ENCODE measurements around the gene CTBP2.

Gene CTBP2

GRCh38 chr10:125015356-125015944 lies 144.9 kb downstream of the CTBP2 start:
- TF ChIP-seq ZFX (IDR thresholded peaks at IDR 0.05) (no peak), CTCF (conservative IDR thresholded peaks at IDR 0.05) (no peak)
- peak overlapping the region; percentile 29 for H3K27ac ChIP-seq

- TF ChIP-seq ZFX (IDR thresholded peaks at IDR 0.05): no peak
- TF ChIP-seq CTCF (conservative IDR thresholded peaks at IDR 0.05): no peak
- H3K27ac ChIP-seq: peak overlapping the region; percentile 31
Observed at GRCh38 chr10:125014836-125015355, 145.5 kb downstream of the CTBP2 start.

DNA sequence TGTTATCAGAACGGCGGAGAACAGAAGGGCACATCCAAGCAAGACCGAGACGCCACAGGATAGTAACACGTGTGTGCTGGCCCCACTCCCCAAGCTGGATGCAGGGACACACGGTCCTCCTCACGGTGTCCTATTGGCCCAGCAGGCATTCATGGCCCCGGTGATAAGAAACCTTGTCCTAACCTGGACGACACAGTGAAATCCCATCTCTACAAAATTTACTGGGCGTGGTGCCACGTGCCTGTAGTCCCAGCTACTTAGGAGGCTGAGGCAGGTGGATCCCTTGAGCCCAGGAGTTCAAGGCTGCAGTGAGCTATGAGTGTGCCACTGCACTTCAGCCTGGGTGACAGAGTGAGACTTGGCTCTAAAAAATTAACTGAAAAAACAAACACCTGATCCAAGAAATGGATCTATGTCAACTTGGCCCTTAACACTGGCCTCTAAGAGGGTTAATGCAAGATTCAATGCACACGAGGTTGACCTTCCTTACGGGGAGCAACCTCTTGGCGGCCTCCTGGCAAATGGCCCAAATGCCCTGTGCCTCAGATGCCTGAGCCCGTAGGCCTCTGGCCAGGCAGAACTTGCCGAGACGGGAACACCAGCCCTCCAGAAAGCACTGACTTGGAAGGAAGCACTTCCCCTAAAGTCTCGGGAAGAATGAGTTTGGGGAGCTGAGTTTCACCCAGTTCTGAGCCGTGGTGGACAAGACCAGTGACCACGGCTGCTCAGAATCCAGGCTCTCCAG lies 146.1 kb downstream of the CTBP2 start:
- no peak for TF ChIP-seq CTCF (conservative IDR thresholded peaks at IDR 0.05)
- TF ChIP-seq ZFX (IDR thresholded peaks at IDR 0.05): no peak
- H3K27ac ChIP-seq: peak overlapping the region; percentile 31

GRCh38 chr10:125013529-125013872 lies 146.9 kb downstream of the CTBP2 start:
- TF ChIP-seq CTCF (conservative IDR thresholded peaks at IDR 0.05): no peak
- no peak for TF ChIP-seq ZFX (IDR thresholded peaks at IDR 0.05)
- no peak overlapping the region; the same call in 1 of the 2 replicates for H3K27ac ChIP-seq

DNA sequence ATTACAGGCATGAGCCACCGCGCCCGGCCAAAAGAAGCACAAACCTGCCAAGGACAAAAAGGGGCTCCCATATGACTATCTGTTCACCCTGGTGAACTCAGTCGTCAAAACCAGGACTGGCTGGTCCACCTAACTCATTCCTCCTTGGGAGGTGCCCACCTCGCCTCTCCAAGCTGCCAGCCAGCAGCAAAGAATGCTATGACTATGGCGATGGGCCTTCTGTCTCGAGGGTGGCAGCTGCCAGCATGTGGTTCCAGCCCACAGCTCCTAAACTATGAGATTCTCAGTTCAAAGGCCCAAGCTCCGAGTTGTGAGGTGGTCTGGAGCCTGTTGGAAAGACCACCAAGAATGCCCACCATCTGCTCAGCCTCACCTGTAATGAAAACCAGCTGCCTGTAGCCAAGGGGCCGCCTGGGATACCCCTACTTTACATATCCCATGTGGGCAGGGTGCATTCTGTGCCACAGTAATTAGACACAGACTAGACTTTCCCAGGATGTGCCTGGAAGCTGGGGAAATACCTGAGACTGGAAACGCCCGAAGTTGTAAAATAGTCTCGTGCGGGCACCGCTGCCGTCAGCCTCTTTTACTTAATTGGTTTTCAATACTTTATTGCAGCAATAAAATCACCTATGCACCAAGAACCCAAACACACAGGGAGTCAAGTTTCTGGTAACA lies 147.4 kb downstream of the CTBP2 start:
- TF ChIP-seq CTCF (conservative IDR thresholded peaks at IDR 0.05) (no peak), ZFX (IDR thresholded peaks at IDR 0.05) (no peak)
- no peak overlapping the region for H3K27ac ChIP-seq

- TF ChIP-seq ZFX (IDR thresholded peaks at IDR 0.05) (no peak), CTCF (conservative IDR thresholded peaks at IDR 0.05) (no peak)
- H3K27ac ChIP-seq: peak overlapping the region; percentile 93; the same call in 1 of the 2 replicates
Observed at GRCh38 chr10:125011926-125012705, 148.2 kb downstream of the CTBP2 start.

Measured in C4-2B (cell line).